Fibroblast of skin of right biceps (primary cell): ENCODE measurements around the gene BBS10.
"Not testable (repeated sequence)": the region's sequence is repeated elsewhere in the genome, so short reads cannot be mapped to it uniquely, and the experiment has no call there.

Experiments used
- DNase-seq: peaks from one replicate; pipeline ENCODE4 v3.0.0-alpha.2; 2013

The BBS10 gene

GRCh38 chr12:76329159-76329558 lies 19.1 kb downstream of the BBS10 start:
- peak; percentile 96 for DNase-seq

GRCh38 chr12:76319595-76320319 lies 28.5 kb downstream of the BBS10 start:
- DNase-seq: not testable (repeated sequence)

GRCh38 chr12:76318773-76319594 lies 29.2 kb downstream of the BBS10 start:
- peak; percentile 30 for DNase-seq

GRCh38 chr12:76317976-76318375 lies 30.2 kb downstream of the BBS10 start:
- DNase-seq: no peak

GRCh38 chr12:76316468-76316867 lies 31.7 kb downstream of the BBS10 start:
- no peak for DNase-seq

- DNase-seq: no peak
Measured at GRCh38 chr12:76313299-76313698, 34.9 kb downstream of the BBS10 start.

GRCh38 chr12:76312315-76312714 lies 35.9 kb downstream of the BBS10 start:
- DNase-seq: no peak

GRCh38 chr12:76311796-76312195 lies 36.4 kb downstream of the BBS10 start:
- DNase-seq: peak; percentile 60

GRCh38 chr12:76310110-76310509 lies 38.1 kb downstream of the BBS10 start:
- peak; percentile 67 for DNase-seq

- no peak for DNase-seq
Measured at GRCh38 chr12:76308866-76309265, 39.3 kb downstream of the BBS10 start.

GRCh38 chr12:76307083-76307482 lies 41.1 kb downstream of the BBS10 start:
- DNase-seq: no peak

GRCh38 chr12:76303989-76304460 lies 44.2 kb downstream of the BBS10 start:
- no peak for DNase-seq

GRCh38 chr12:76303365-76303764 lies 44.9 kb downstream of the BBS10 start:
- peak; percentile 30 for DNase-seq

- no peak for DNase-seq
Measured at GRCh38 chr12:76300297-76300665, 47.9 kb downstream of the BBS10 start.

GRCh38 chr12:76299536-76300296 lies 48.5 kb downstream of the BBS10 start:
- no peak for DNase-seq
